HCT116 (cell line): ENCODE measurements around the gene MYO3B. TPM values are rescaled to one million over a fixed set of nuclear protein-coding genes. Genes with fewer than 3 reads are reported as not detected.

Experiments used
- ATAC-seq: fragments of 200-7000 bp; cut with Tn5 transposase; 2 replicates; pipeline ENCODE4 v1.9.1; 2020; ENCODE audit warnings: mild to moderate bottlenecking, moderate library complexity
- BruUV-seq: library from RNA; stranded (reverse); fragments of 400-500 nt; replicated peaks from 2 replicates; lab custom pipeline; 2021; lab: Mats Ljungman, UMichigan
- CTCF ChIA-PET: fragments of 300-600 bp; sonication (Branson Sonifier 250); formaldehyde crosslinking; loops from one replicate; lab custom pipeline; 2021; ENCODE audit warnings: antibody characterized with exemption; lab: Charles Lee
- POLR2A ChIA-PET: fragments of 300-600, 350-600 bp; sonication (Branson Sonifier 250); formaldehyde crosslinking; loops from one replicate; lab custom pipeline; 2021; ENCODE audit warnings: antibody characterized with exemption; lab: Charles Lee
- RAD21 ChIA-PET, 2 experiments: fragments of 300-600 bp; sonication (Branson Sonifier 250); formaldehyde crosslinking; loops; one replicate each; lab custom pipeline; 2023; ENCODE audit warnings: low total read pairs in 2 of 2; ENCODE audit not compliant: uncharacterized antibody in 2 of 2, unreplicated experiment in 2 of 2, low non-redundant PET in 1 of 2; lab: Charles Lee
- DNase-seq: peaks from one replicate; pipeline ENCODE4 v3.0.0-alpha.2; 2010; ENCODE audit warnings: low read depth, low spot score
- H2AFZ ChIP-seq: fragments of 200-600 bp; shearing (Covaris generic), sonication (generic); 2 replicates; pipeline ENCODE4 v1.6.1; 2017; ENCODE audit warnings: low read depth, mixed run types, mixed read lengths, antibody characterized with exemption, low read length; ENCODE audit not compliant: poor library complexity, severe bottlenecking
- H3K27ac ChIP-seq: 2 replicates; pipeline ENCODE4 v1.5.1; 2012; ENCODE audit warnings: low read depth, low read length
- H3K27me3 ChIP-seq: fragments of 200-600 bp; sonication (generic); 2 replicates; pipeline ENCODE4 v1.6.1; 2016; ENCODE audit warnings: mixed run types, low read length, mixed read lengths; ENCODE audit not compliant: insufficient read depth
- H3K36me3 ChIP-seq, 2 experiments: fragments of 200-500 bp in 1 of 2; fragments of 200-600 bp in 1 of 2; sonication (Bioruptor generic) in 1 of 2; sonication (generic) in 1 of 2; 2 replicates each; pipeline versions ENCODE4 v1.5.1 to v1.6.1; 2014 to 2016; ENCODE audit warnings: low read length in 2 of 2, inconsistent platforms in 1 of 2, mixed read lengths in 1 of 2, mixed run types in 1 of 2; ENCODE audit not compliant: insufficient read depth in 2 of 2, control insufficient read depth in 1 of 2
- H3K4me1 ChIP-seq, 2 experiments: fragments of 200-600 bp in 1 of 2; sonication (generic) in 1 of 2; 2 replicates each; pipeline versions ENCODE4 v1.5.1 to v1.6.1; 2012 to 2017; ENCODE audit warnings: low read length in 2 of 2, inconsistent platforms in 1 of 2, mild to moderate bottlenecking in 1 of 2, mixed read lengths in 1 of 2, mixed run types in 1 of 2, moderate library complexity in 1 of 2; ENCODE audit not compliant: insufficient read depth in 2 of 2, control insufficient read depth in 1 of 2
- H3K4me2 ChIP-seq: fragments of 200-600 bp; sonication (generic); 2 replicates; pipeline ENCODE4 v1.6.1; 2017; ENCODE audit warnings: mixed run types, low read length, mixed read lengths
- H3K4me3 ChIP-seq, 2 experiments: fragments of 200-600 bp in 1 of 2; sonication (generic) in 1 of 2; replicated peaks in 1 of 2; 2 replicates each; pipeline ENCODE4 v1.5.1; 2011 to 2016; ENCODE audit warnings: low read length in 2 of 2, control low read depth in 1 of 2, low read depth in 1 of 2, mild to moderate bottlenecking in 1 of 2, mixed read lengths in 1 of 2, mixed run types in 1 of 2
- H3K79me2 ChIP-seq: fragments of 200-600 bp; sonication (generic); 2 replicates; pipeline ENCODE4 v1.6.1; 2017; ENCODE audit warnings: mild to moderate bottlenecking, mixed run types, low read length, moderate library complexity, mixed read lengths; ENCODE audit not compliant: insufficient read depth
- H3K9ac ChIP-seq: fragments of 200-600 bp; sonication (generic); 2 replicates; pipeline ENCODE4 v1.6.1; 2016; ENCODE audit warnings: low read length, mixed read lengths
- H3K9me2 ChIP-seq: fragments of 200-600 bp; sonication (generic), shearing (Covaris generic); 2 replicates; pipeline ENCODE4 v1.6.1; 2017; ENCODE audit warnings: mixed run types, mild to moderate bottlenecking, moderate library complexity; ENCODE audit not compliant: insufficient read depth
- H3K9me3 ChIP-seq, 2 experiments: fragments of 200-500 bp in 1 of 2; fragments of 200-600 bp in 1 of 2; sonication (Bioruptor generic) in 1 of 2; sonication (generic) in 1 of 2; 2 replicates each; pipeline ENCODE4 v1.6.1; 2014 to 2017; ENCODE audit warnings: low read length in 2 of 2, mixed read lengths in 2 of 2, inconsistent platforms in 1 of 2, low read depth in 1 of 2, mild to moderate bottlenecking in 1 of 2, mixed run types in 1 of 2, moderate library complexity in 1 of 2; ENCODE audit not compliant: control insufficient read depth in 1 of 2, insufficient read depth in 1 of 2
- H4K20me1 ChIP-seq: fragments of 200-600 bp; sonication (generic), shearing (Covaris generic); 2 replicates; pipeline ENCODE4 v1.6.1; 2017; ENCODE audit warnings: mixed run types, mild to moderate bottlenecking, moderate library complexity; ENCODE audit not compliant: insufficient read depth
- REST ChIP-seq: IDR thresholded peaks from 2 replicates; pipeline ENCODE4 v1.6.1; 2012; ENCODE audit warnings: low read depth
- SP1 ChIP-seq: IDR thresholded peaks from 2 replicates; pipeline ENCODE4 v1.6.1; 2012; ENCODE audit warnings: low read depth
- SRF ChIP-seq: IDR thresholded peaks from 2 replicates; pipeline ENCODE4 v1.6.1; 2012; ENCODE audit warnings: low read depth
- YY1 ChIP-seq: IDR thresholded peaks from 2 replicates; pipeline ENCODE4 v1.6.1; 2011; ENCODE audit warnings: low read length, low read depth, moderate library complexity, mild to moderate bottlenecking; ENCODE audit not compliant: insufficient replicate concordance; ENCODE audit errors: extremely low read depth
- ZNF274 ChIP-seq: fragments of 200-500 bp; sonication (Bioruptor generic); IDR thresholded peaks from 2 replicates; pipeline ENCODE4 v1.6.1; 2014; ENCODE audit warnings: mild to moderate bottlenecking, low read depth, low read length, inconsistent platforms
- intact Hi-C: fragments of 100-400 bp; cut with micrococcal nuclease; formaldehyde crosslinking; loops from 2 replicates; pipeline ENCODE4 v1.10.0; 2022
- total RNA-seq: library from RNA; stranded (reverse); gene quantifications from one replicate; pipeline ENCODE4 v1.2.1, GENCODE V29; 2021; ENCODE audit not compliant: unreplicated experiment

The MYO3B gene
- total RNA-seq, 1 experiment from 2014 or later = not detected

- POLR2A ChIA-PET = no interaction called here
- no peak for DNase-seq
- no peaks in the 10 kb centered on the region for H3K36me3 ChIP-seq
- no peak overlapping the region for H2AFZ ChIP-seq
- no peak for ATAC-seq
- H3K9ac ChIP-seq = no peak overlapping the region
- CTCF ChIA-PET = no interaction called here
- H3K27ac ChIP-seq = no peak overlapping the region
- intact Hi-C loops = no loop called here
- H3K79me2 ChIP-seq = no peaks in the 10 kb centered on the region
- H3K27me3 ChIP-seq = no peaks in the 10 kb centered on the region
- RAD21 ChIA-PET = no interaction called here
- no peaks in the 10 kb centered on the region for H3K9me2 ChIP-seq
- H3K4me1 ChIP-seq = no peaks in the 10 kb centered on the region
- TF ChIP-seq SP1 (no peak), YY1 (no peak), SRF (no peak), ZNF274 (no peak), REST (no peak)
- no peak overlapping the region for H3K4me3 ChIP-seq
- no peaks in the 10 kb centered on the region for H3K9me3 ChIP-seq
- BruUV-seq = no TSS peak
- H4K20me1 ChIP-seq = no peaks in the 10 kb centered on the region
- no peak overlapping the region for H3K4me2 ChIP-seq
Observed at GRCh38 chr2:170553748-170554147, 375.8 kb downstream of the MYO3B start.
